Esophagus (tissue), 2 donors: Measurements from ENCODE around the gene CXCR1. TPM values are rescaled to one million over a fixed set of nuclear protein-coding genes. Genes with fewer than 3 reads are reported as not detected.
"Not testable (repeated sequence)": the region's sequence is repeated elsewhere in the genome, so short reads cannot be mapped to it uniquely, and the experiment has no call there.

Source experiments
- H3K27ac ChIP-seq, 2 donors: one replicate each; pipeline ENCODE4 v1.5.1; 2013; ENCODE audit warnings: low read depth in 2 of 2, mild to moderate bottlenecking in 2 of 2, inconsistent platforms in 1 of 2, low read length in 1 of 2, moderate library complexity in 1 of 2
- H3K27me3 ChIP-seq, 2 donors: one replicate each; pipeline ENCODE4 v1.6.1; 2013; ENCODE audit warnings: low read length in 2 of 2, control low read depth in 1 of 2, mild to moderate bottlenecking in 1 of 2; ENCODE audit not compliant: insufficient read depth in 2 of 2, control insufficient read depth in 1 of 2
- H3K36me3 ChIP-seq, 2 donors: one replicate each; pipeline ENCODE4 v1.6.1; 2013; ENCODE audit warnings: low read length in 1 of 2; ENCODE audit not compliant: control insufficient read depth in 2 of 2, insufficient read depth in 2 of 2
- H3K4me1 ChIP-seq, 2 donors: one replicate each; pipeline ENCODE4 v1.6.1; 2013; ENCODE audit warnings: low read length in 1 of 2; ENCODE audit not compliant: control insufficient read depth in 2 of 2, insufficient read depth in 2 of 2
- H3K4me3 ChIP-seq, 2 donors: one replicate each; pipeline ENCODE4 v1.5.1; 2013; ENCODE audit warnings: low read length in 2 of 2, mild to moderate bottlenecking in 2 of 2, low read depth in 1 of 2, moderate library complexity in 1 of 2
- H3K9me3 ChIP-seq, 2 donors: one replicate each; pipeline ENCODE4 v1.6.1; 2013; ENCODE audit warnings: mild to moderate bottlenecking in 2 of 2, low read depth in 1 of 2, low read length in 1 of 2, moderate library complexity in 1 of 2; ENCODE audit not compliant: control insufficient read depth in 2 of 2, insufficient read depth in 1 of 2
- WGBS, 2 donors: extraction: QIAGEN DNeasy Blood & Tissue Kit; methylation state at CpG; one replicate each; pipeline ENCODE4 v1.1.7; 2013; 5-methylcytosine and 5-hydroxymethylcytosine counted together
- polyA plus RNA-seq, 2 donors: library from polyadenylated mRNA; stranded (reverse); fragments of 200-250 nt; gene quantifications; one replicate each; pipeline ENCODE4 v1.2.3, GENCODE V29; 2013
- donor health status: healthy with polysubstance abuse.
- donor health status: Bipolar disorder and iron deficiency.

Gene CXCR1
- polyA plus RNA-seq, 2 donors, result 0.08 to 0.11 TPM

DNA sequence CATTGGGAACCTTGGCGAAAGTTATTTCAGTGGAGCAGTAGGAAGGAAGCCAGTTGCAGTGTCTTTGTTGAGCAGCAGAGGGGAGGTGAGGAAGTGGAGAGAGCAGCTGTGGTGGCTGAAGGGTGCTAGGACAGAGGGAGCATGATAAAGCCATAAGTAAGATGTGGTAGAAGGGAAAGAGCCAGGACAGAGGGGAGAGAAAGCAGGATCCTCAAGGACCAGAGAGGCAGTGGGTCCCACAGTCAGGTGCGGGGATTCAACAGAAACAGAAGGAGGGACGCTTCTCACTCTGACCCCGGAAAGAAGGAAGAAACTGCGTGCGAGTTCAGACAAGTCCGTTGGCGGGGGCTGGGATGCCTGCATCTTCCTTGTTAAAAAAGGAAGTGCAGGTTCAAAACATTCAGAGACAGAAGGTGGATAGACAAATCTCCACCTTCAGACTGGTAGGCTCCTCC is 41.1 kb downstream of the CXCR1 start, which contains the start of gene CXCR2:
Gene CXCR2, plus strand, starts transcription at position 403 of the 455 bp plus-strand sequence. CDS start 8,774 bp downstream, outside the sequence.
- 34 to 36% methylated on average over 8 of the region's 8 CpGs for WGBS, 2 donors
- peaks cover 0 to 2% of the 10 kb centered on the region in 2 donors for H3K9me3 ChIP-seq

DNA sequence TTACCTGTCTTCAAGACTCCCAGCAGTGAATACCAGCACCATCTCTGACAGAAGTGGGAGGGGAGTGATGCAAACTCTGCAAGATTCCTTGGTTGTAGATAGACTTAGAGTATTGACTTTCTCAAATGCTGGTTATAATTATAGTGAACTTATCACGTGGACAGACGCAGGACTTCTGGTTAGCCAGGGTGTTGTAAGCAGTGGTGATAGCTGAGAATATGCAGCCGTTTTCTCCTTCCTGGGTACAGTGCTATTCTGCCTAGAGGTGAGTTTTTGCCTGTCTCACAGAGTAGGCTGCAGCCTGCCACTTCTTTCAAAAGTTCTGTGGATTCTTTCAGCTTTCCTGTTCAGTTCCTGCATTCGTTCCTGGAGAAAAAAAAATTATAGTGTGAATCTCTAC is 41.7 kb downstream of the CXCR1 start:
- H3K4me3 ChIP-seq, result no peak overlapping the region
- H3K4me1 ChIP-seq, result peaks cover 4 to 6% of the 10 kb centered on the region in 2 donors
- WGBS, 2 donors, result 36 to 50% methylated on average over 4 of the region's 4 CpGs
- H3K9me3 ChIP-seq, result peaks cover 0 to 2% of the 10 kb centered on the region in 2 donors
- H3K27ac ChIP-seq, result peak overlapping the region; percentile 44 to 59
- H3K36me3 ChIP-seq, result no peaks in the 10 kb centered on the region
- H3K27me3 ChIP-seq, result no peaks in the 10 kb centered on the region

More for the DNA sequence above, 41.1 kb downstream of the CXCR1 start, which contains the start of gene CXCR2:
- Histone ChIP-seq H3K36me3 (no peaks in the 10 kb centered on the region), H3K4me1 (peaks cover 4 to 6% of the 10 kb centered on the region in 2 donors), H3K27me3 (no peaks in the 10 kb centered on the region), H3K4me3 (no peak within 1 kb of the TSS), H3K27ac (peak within 1 kb of the TSS; percentile 44 to 83)

DNA sequence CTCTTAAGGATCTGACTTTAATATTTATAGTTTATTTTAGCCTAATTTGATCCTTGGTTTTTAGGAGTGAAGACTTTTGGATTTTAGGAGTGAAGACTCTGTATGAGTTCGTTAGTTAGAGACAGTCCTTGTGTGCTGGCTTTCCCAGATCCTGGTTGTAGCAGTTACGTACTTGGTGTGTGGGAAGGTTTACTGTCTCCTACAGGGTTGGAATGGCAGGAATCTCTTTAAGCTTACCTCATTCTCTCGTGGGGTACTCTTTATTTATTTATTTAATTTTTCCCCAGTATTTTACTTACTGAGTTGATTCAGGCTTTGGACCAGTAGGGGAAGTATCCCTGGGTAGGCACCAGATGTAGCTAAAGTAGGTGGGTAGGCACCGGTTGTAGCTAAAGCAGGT is 42.8 kb downstream of the CXCR1 start:
- no peak overlapping the region for H3K27ac ChIP-seq
- WGBS, 2 donors, result 80 to 87% methylated on average over 4 of the region's 4 CpGs

DNA sequence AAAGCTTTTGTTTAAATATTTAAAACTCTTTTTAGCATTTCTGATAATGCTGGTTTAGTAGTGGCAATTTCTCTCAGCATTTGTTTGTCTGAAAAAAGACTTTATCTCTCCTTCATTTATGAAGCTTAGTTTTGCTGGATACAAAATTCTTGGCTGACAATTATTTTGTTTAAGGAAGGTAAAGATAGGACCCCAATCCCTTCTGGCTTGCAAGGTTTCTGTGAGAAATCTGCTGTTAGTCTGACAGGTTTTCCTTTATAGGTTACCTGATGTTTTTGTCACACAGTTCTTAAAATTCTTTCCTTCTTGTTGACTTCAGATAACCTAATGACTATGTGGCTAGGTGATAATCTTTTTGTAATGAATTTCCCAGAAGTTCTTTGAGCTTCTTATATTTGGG is 44.5 kb downstream of the CXCR1 start:
- not testable (repeated sequence) for H3K4me1 ChIP-seq

More for the DNA sequence above, 42.8 kb downstream of the CXCR1 start:
- Histone ChIP-seq H3K4me3 (no peak overlapping the region), H3K4me1 (peaks cover 4 to 6% of the 10 kb centered on the region in 2 donors), H3K27me3 (no peaks in the 10 kb centered on the region), H3K36me3 (no peaks in the 10 kb centered on the region), H3K9me3 (peaks cover 0 to 2% of the 10 kb centered on the region in 2 donors)

DNA sequence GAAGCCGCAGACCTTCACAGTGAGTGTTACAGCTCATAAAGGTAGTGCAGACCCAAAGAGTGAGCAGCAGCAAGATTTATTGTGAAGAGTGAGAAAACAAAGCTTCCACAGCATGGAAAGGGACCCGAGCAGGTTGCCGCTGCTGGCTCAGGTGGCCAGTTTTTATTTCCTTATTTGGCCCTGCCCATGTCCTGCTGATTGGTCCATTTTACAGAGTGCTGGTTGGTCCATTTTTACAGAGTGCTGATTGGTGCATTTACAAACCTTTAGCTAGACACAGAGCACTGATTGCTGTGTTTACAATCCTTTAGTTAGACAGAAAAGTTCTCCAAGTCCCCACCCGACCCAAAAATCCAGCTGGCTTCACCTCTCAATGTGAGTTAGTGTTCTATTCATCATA is 45.0 kb downstream of the CXCR1 start:
- H3K27ac ChIP-seq, H3K4me3 ChIP-seq, H3K36me3 ChIP-seq, H3K27me3 ChIP-seq, H3K4me1 ChIP-seq, H3K9me3 ChIP-seq: not testable (repeated sequence)
- 70 to 78% methylated on average over 4 of the region's 4 CpGs for WGBS, 2 donors

More for the DNA sequence above, 44.5 kb downstream of the CXCR1 start:
- H3K27ac ChIP-seq, H3K9me3 ChIP-seq, H3K27me3 ChIP-seq, H3K4me3 ChIP-seq, H3K36me3 ChIP-seq: not testable (repeated sequence)

Other genes starting within 250 kb of the CXCR1 start
- 10 to 100 TPM; 28.3 to 39.0 TPM for gene TNS1, start 164.0 kb downstream of the CXCR1 start, polyA plus RNA-seq
- gene RUFY4, start 97.7 kb downstream of the CXCR1 start, polyA plus RNA-seq, result under 1 TPM; 0.28 to 0.52 TPM
- 10 to 100 TPM; 12.0 to 23.8 TPM for gene CXCR2, start 40.9 kb downstream of the CXCR1 start, polyA plus RNA-seq
- 100 to 1,000 TPM; 150 to 426 TPM for gene ARPC2, start 50.2 kb upstream of the CXCR1 start, polyA plus RNA-seq
- under 1 TPM; 0.29 to 0.45 TPM for gene GPBAR1, start 94.1 kb upstream of the CXCR1 start, polyA plus RNA-seq
- 10 to 100 TPM; 45.0 to 90.4 TPM for gene AAMP, start 103.2 kb upstream of the CXCR1 start, polyA plus RNA-seq
- gene PNKD, start 103.6 kb upstream of the CXCR1 start, polyA plus RNA-seq, result 10 to 100 TPM; 50.1 to 54.9 TPM
- gene TMBIM1, start 125.5 kb upstream of the CXCR1 start, polyA plus RNA-seq, result 100 to 1,000 TPM; 196 to 231 TPM
- gene CATIP, start 189.9 kb upstream of the CXCR1 start, polyA plus RNA-seq, result not detected
- 1 to 10 TPM; 1.1 to 1.5 TPM for gene SLC11A1, start 215.3 kb upstream of the CXCR1 start, polyA plus RNA-seq
- 10 to 100 TPM; 59.1 to 76.9 TPM for gene CTDSP1, start 232.9 kb upstream of the CXCR1 start, polyA plus RNA-seq